SK-N-SH treated with all-trans-retinoic acid at 6 μM for 48 hours (cell line): Measurements from ENCODE around the gene SCAPER.
"Not testable (repeated sequence)": the region's sequence is repeated elsewhere in the genome, so short reads cannot be mapped to it uniquely, and the experiment has no call there.

Source experiments
- ATAC-seq: fragments of 200-7000 bp; cut with Tn5 transposase; 3 replicates; pipeline ENCODE4 v1.9.1; 2020; ENCODE audit warnings: mild to moderate bottlenecking, moderate library complexity
- ARNTL ChIP-seq: fragments of 450-650 bp; formaldehyde crosslinking; IDR thresholded peaks from 2 replicates; pipeline ENCODE4 v1.5.0; 2020; ENCODE audit warnings: low read depth, mild to moderate bottlenecking, moderate library complexity, borderline replicate concordance
- BACH2 ChIP-seq: fragments of 250-450 bp; sonication (Bioruptor Pico); IDR thresholded peaks from 2 replicates; pipeline ENCODE4 v1.9.0; 2021; ENCODE audit warnings: mild to moderate bottlenecking, borderline replicate concordance
- CSDC2 ChIP-seq: fragments of 250-450 bp; sonication (Bioruptor Pico); IDR thresholded peaks from 2 replicates; pipeline ENCODE4 v1.5.0; 2020; ENCODE audit warnings: mild to moderate bottlenecking, moderate library complexity
- CSRNP3 ChIP-seq: fragments of 250-450 bp; sonication (Bioruptor Pico); IDR thresholded peaks from 2 replicates; pipeline ENCODE4 v1.5.1; 2021; ENCODE audit warnings: mild to moderate bottlenecking, moderate library complexity
- GLIS3 ChIP-seq: fragments of 250-450 bp; sonication (Bioruptor Pico); IDR thresholded peaks from 2 replicates; pipeline ENCODE4 v1.5.0; 2020; ENCODE audit warnings: mild to moderate bottlenecking, moderate library complexity
- ISL1 ChIP-seq: fragments of 250-450 bp; sonication (Bioruptor Pico); IDR thresholded peaks from 2 replicates; pipeline ENCODE4 v2.1.2; 2022; ENCODE audit warnings: mild to moderate bottlenecking, moderate library complexity
- OSR1 ChIP-seq: fragments of 250-450 bp; sonication (Bioruptor Pico); IDR thresholded peaks from 2 replicates; pipeline ENCODE4 v1.8.0; 2022; ENCODE audit warnings: moderate library complexity, mild to moderate bottlenecking, inconsistent platforms
- PATZ1 ChIP-seq: fragments of 250-450 bp; sonication (Bioruptor Pico); IDR thresholded peaks from 2 replicates; pipeline ENCODE4 v1.8.0; 2020; ENCODE audit warnings: mild to moderate bottlenecking, moderate library complexity, borderline replicate concordance
- PPARA ChIP-seq: fragments of 250-450 bp; sonication (Bioruptor Pico); IDR thresholded peaks from 2 replicates; pipeline ENCODE4 v1.5.0; 2020; ENCODE audit warnings: mild to moderate bottlenecking, borderline replicate concordance
- RARB ChIP-seq: fragments of 250-450 bp; sonication (Bioruptor Pico); IDR thresholded peaks from 2 replicates; pipeline ENCODE4 v1.8.0; 2021; ENCODE audit warnings: mild to moderate bottlenecking, moderate library complexity
- SNAI2 ChIP-seq: fragments of 250-450 bp; sonication (Bioruptor Pico); IDR thresholded peaks from 2 replicates; pipeline ENCODE4 v1.5.0; 2020; ENCODE audit warnings: mild to moderate bottlenecking, moderate library complexity
- TCF4 ChIP-seq: fragments of 250-450 bp; sonication (Bioruptor Pico); IDR thresholded peaks from 2 replicates; pipeline ENCODE4 v1.8.0; 2021; ENCODE audit warnings: mild to moderate bottlenecking, moderate library complexity, borderline replicate concordance
- TOX ChIP-seq: fragments of 250-450 bp; sonication (Bioruptor Pico); IDR thresholded peaks from 2 replicates; pipeline ENCODE4 v1.8.0; 2021; ENCODE audit warnings: mild to moderate bottlenecking, moderate library complexity, borderline replicate concordance
- TSHZ2 ChIP-seq: fragments of 250-450 bp; sonication (Bioruptor Pico); IDR thresholded peaks from 2 replicates; pipeline ENCODE4 v1.5.0; 2020; ENCODE audit warnings: mild to moderate bottlenecking, moderate library complexity
- ZC3H10 ChIP-seq: fragments of 250-450 bp; sonication (Bioruptor Pico); IDR thresholded peaks from 2 replicates; pipeline ENCODE4 v1.5.1; 2021; ENCODE audit warnings: mild to moderate bottlenecking, moderate library complexity
- ZFP3 ChIP-seq: fragments of 250-450 bp; sonication (Bioruptor Pico); IDR thresholded peaks from 2 replicates; pipeline ENCODE4 v1.5.0; 2020; ENCODE audit warnings: mild to moderate bottlenecking, moderate library complexity
- ZFP30 ChIP-seq: fragments of 450-650 bp; formaldehyde crosslinking; IDR thresholded peaks from 2 replicates; pipeline ENCODE4 v1.5.0; 2022; ENCODE audit warnings: mild to moderate bottlenecking, moderate library complexity
- ZNF565 ChIP-seq: fragments of 450-650 bp; formaldehyde crosslinking; conservative IDR thresholded peaks from 2 replicates; pipeline ENCODE4 v1.5.0; 2020; ENCODE audit warnings: low read depth, mild to moderate bottlenecking, moderate library complexity
- ZNF70 ChIP-seq: fragments of 450-650 bp; formaldehyde crosslinking; IDR thresholded peaks from 2 replicates; pipeline ENCODE4 v1.5.0; 2020; ENCODE audit warnings: mild to moderate bottlenecking, moderate library complexity
- ZNF8 ChIP-seq: fragments of 450-650 bp; formaldehyde crosslinking; IDR thresholded peaks from 2 replicates; pipeline ENCODE4 v1.5.0; 2020; ENCODE audit warnings: mild to moderate bottlenecking, moderate library complexity
- TF ChIP-seq, protein P1 (sequence below): fragments of 250-450 bp; sonication (Bioruptor Pico); IDR thresholded peaks from 2 replicates; pipeline ENCODE4 v1.5.1; 2020; ENCODE audit warnings: low read depth, mild to moderate bottlenecking, moderate library complexity

Gene SCAPER

DNA sequence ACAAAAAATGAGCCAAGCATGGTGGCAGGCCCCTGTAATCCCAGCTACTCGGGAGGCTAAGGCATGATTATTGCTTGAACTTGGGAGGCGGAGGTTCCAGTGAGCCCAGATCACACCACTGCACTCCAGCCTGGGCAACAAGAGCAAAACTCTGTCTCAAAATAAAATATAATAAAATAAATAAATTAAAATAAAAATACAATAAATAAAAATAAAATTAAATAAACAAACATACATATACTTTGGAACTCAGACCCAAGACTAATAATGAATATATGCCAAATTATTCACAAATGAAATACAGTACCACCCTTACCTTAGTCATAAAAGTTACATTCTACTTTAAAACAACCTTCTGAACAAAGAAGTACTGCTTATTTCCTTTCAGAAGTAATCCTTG, 81.8 kb downstream of the SCAPER start:
- TF ChIP-seq GLIS3 (no peak), ZFP30 (CRISPR knock-in tag) (no peak), TCF4 (CRISPR knock-in tag) (no peak), PATZ1 (CRISPR knock-in tag) (no peak), RARB (CRISPR knock-in tag) (no peak), ZFP3 (CRISPR knock-in tag) (no peak), ZC3H10 (no peak), CSRNP3 (CRISPR knock-in tag) (no peak), ZNF8 (no peak), TOX (CRISPR knock-in tag) (no peak), ZNF565 (CRISPR knock-in tag) (no peak), PPARA (no peak), SNAI2 (CRISPR knock-in tag) (no peak), CSDC2 (CRISPR knock-in tag) (no peak), OSR1 (CRISPR knock-in tag) (no peak), TSHZ2 (CRISPR knock-in tag) (no peak), ISL1 (CRISPR knock-in tag) (no peak), ZNF70 (CRISPR knock-in tag) (no peak)
- TF ChIP-seq, protein P1, sequence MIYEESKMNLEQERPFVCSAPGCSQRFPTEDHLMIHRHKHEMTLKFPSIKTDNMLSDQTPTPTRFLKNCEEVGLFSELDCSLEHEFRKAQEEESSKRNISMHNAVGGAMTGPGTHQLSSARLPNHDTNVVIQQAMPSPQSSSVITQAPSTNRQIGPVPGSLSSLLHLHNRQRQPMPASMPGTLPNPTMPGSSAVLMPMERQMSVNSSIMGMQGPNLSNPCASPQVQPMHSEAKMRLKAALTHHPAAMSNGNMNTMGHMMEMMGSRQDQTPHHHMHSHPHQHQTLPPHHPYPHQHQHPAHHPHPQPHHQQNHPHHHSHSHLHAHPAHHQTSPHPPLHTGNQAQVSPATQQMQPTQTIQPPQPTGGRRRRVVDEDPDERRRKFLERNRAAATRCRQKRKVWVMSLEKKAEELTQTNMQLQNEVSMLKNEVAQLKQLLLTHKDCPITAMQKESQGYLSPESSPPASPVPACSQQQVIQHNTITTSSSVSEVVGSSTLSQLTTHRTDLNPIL (CRISPR knock-in tag), result no peak
- no peak for ATAC-seq

DNA sequence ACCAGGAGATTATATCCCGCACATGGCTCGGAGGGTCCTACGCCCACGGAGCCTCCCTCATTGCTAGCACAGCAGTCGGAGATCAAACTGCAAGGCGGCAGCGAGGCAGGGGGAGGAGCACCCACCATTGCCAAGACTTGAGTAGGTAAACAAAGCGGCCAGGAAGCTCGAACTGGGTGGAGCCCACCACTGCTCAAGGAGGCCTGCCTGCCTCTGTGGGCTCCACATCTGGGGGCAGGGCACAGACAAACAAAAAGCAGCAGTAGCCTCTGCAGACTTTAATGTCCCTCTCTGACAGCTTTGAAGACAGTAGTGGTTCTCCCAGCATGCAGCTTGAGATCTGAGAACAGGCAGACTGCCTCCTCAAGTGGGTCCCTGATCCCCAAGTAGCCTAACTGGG, 86.2 kb downstream of the SCAPER start:
- ATAC-seq, result not testable (repeated sequence)

- TF ChIP-seq, protein P1 (CRISPR knock-in tag), result no peak
- TF ChIP-seq TSHZ2 (CRISPR knock-in tag) (no peak), PPARA (no peak), ZFP30 (CRISPR knock-in tag) (no peak), ARNTL (CRISPR knock-in tag) (no peak), SNAI2 (CRISPR knock-in tag) (no peak), CSRNP3 (CRISPR knock-in tag) (no peak), ISL1 (CRISPR knock-in tag) (no peak), ZNF8 (no peak), ZNF70 (CRISPR knock-in tag) (no peak), BACH2 (CRISPR knock-in tag) (no peak), ZFP3 (CRISPR knock-in tag) (no peak)
- no peak for ATAC-seq
These were observed 89.7 kb downstream of the SCAPER start for GRCh38 chr15:76815421-76815820.
